GM12878 (cell line): ENCODE measurements around the gene MAP3K5. TPM values are rescaled to one million over a fixed set of nuclear protein-coding genes. Genes with fewer than 3 reads are reported as not detected.

Experiments used
- ATAC-seq: fragments of 200-7000 bp; cut with Tn5 transposase; 3 replicates; pipeline ENCODE4 v1.9.1; 2020; ENCODE audit warnings: mild to moderate bottlenecking, moderate library complexity
- BruUV-seq: library from RNA; stranded (reverse); fragments of 400-500 nt; replicated peaks from 2 replicates; lab custom pipeline; 2021; lab: Mats Ljungman, UMichigan
- CTCF ChIA-PET: fragments of 300-600 bp; sonication (Branson Sonifier 250); formaldehyde crosslinking; extraction: SDS; loops from one replicate; lab custom pipeline; 2021; ENCODE audit warnings: inconsistent platforms; lab: Yijun Ruan, JAX
- POLR2A ChIA-PET: fragments of 350-600 bp; formaldehyde crosslinking; extraction: SDS; loops from one replicate; lab custom pipeline; 2021; ENCODE audit warnings: inconsistent platforms; lab: Charles Lee
- RAD21 ChIA-PET: fragments of 300-600 bp; sonication (Branson Sonifier 250); formaldehyde crosslinking; loops from one replicate; lab custom pipeline; 2023; ENCODE audit warnings: antibody characterized with exemption; ENCODE audit not compliant: unreplicated experiment; lab: Charles Lee
- SMC1A ChIA-PET: fragments of 300-600 bp; sonication (Branson Sonifier 250); formaldehyde crosslinking; loops from one replicate; lab custom pipeline; 2023; ENCODE audit not compliant: unreplicated experiment, uncharacterized antibody; lab: Charles Lee
- DNase-seq: peaks from one replicate; pipeline ENCODE4 v3.0.0-alpha.2; 2011; ENCODE audit warnings: low read depth, low spot score
- FAIRE-seq: peaks from 3 replicates; lab custom pipeline; 2011; peaks lifted over from hg19 to GRCh38; lab: Jason Lieb, UNC
- H2AFZ ChIP-seq: 2 replicates; pipeline ENCODE4 v1.6.0; 2011; ENCODE audit warnings: low read depth, low read length, control low read depth; ENCODE audit not compliant: control insufficient read depth
- H3K27ac ChIP-seq: 2 replicates; pipeline ENCODE4 v1.5.1; 2011; ENCODE audit warnings: control low read depth; ENCODE audit not compliant: control insufficient read depth, insufficient read depth
- H3K27me3 ChIP-seq, 2 experiments: replicated peaks in 1 of 2; 2 replicates each; pipeline versions ENCODE4 v1.6.0 to v1.6.1; 2011; ENCODE audit warnings: low read length in 1 of 2; ENCODE audit not compliant: control insufficient read depth in 2 of 2, insufficient read depth in 2 of 2
- H3K36me3 ChIP-seq, 2 experiments: 2 replicates each; pipeline ENCODE4 v1.5.1; 2011; ENCODE audit warnings: low read length in 1 of 2; ENCODE audit not compliant: control insufficient read depth in 2 of 2, insufficient read depth in 2 of 2
- H3K4me1 ChIP-seq: 2 replicates; pipeline ENCODE4 v1.6.1; 2011; ENCODE audit warnings: mild to moderate bottlenecking, low read length, moderate library complexity, mixed read lengths; ENCODE audit not compliant: control insufficient read depth, insufficient read depth
- H3K4me2 ChIP-seq: 2 replicates; pipeline ENCODE4 v1.6.0; 2011; ENCODE audit warnings: control low read depth; ENCODE audit not compliant: control insufficient read depth, insufficient read depth
- H3K4me3 ChIP-seq: fragments of 200-600 bp; sonication (generic); 2 replicates; pipeline ENCODE4 v1.5.1; 2016
- H3K79me2 ChIP-seq: 2 replicates; pipeline ENCODE4 v1.6.0; 2011; ENCODE audit warnings: low read length; ENCODE audit not compliant: control insufficient read depth, insufficient read depth
- H3K9ac ChIP-seq: 2 replicates; pipeline ENCODE4 v1.8.0; 2011; ENCODE audit warnings: low read length, control low read depth, mixed read lengths; ENCODE audit not compliant: control insufficient read depth, insufficient read depth
- H3K9me3 ChIP-seq: replicated peaks from 3 replicates; pipeline ENCODE4 v1.5.1; 2011; ENCODE audit warnings: mild to moderate bottlenecking, low read length; ENCODE audit not compliant: control insufficient read depth, insufficient read depth
- H4K20me1 ChIP-seq: 2 replicates; pipeline ENCODE4 v1.6.0; 2011; ENCODE audit not compliant: control insufficient read depth, insufficient read depth
- CHD1 ChIP-seq: IDR thresholded peaks from 2 replicates; pipeline ENCODE4 v1.6.1; 2012; ENCODE audit warnings: low read depth, low read length, improper control_type of control experiment
- CHD4 ChIP-seq: fragments of 200-600 bp; sonication (generic); IDR thresholded peaks from 2 replicates; pipeline ENCODE4 v1.6.1; 2016; ENCODE audit warnings: mild to moderate bottlenecking
- GABPA ChIP-seq: IDR thresholded peaks from 2 replicates; pipeline ENCODE4 v1.6.1; 2014; ENCODE audit warnings: antibody characterized with exemption, low read depth, mild to moderate bottlenecking, inconsistent platforms
- IKZF1 ChIP-seq: fragments of 450-650 bp; conservative IDR thresholded peaks from 2 replicates; pipeline ENCODE4 v1.6.1; 2017; ENCODE audit warnings: antibody characterized with exemption, mild to moderate bottlenecking
- LARP7 ChIP-seq: fragments of 450-650 bp; IDR thresholded peaks from 2 replicates; pipeline ENCODE4 v1.6.1; 2017; ENCODE audit warnings: mild to moderate bottlenecking
- MYB ChIP-seq: fragments of 150-350 bp; IDR thresholded peaks from 2 replicates; pipeline ENCODE4 v1.6.1; 2014; ENCODE audit warnings: mild to moderate bottlenecking, low read depth, low read length, borderline replicate concordance
- NFIC ChIP-seq: IDR thresholded peaks from 2 replicates; pipeline ENCODE4 v1.6.1; 2012; ENCODE audit warnings: low read depth, mild to moderate bottlenecking, inconsistent platforms, low read length, moderate library complexity
- YY1 ChIP-seq: IDR thresholded peaks from 2 replicates; pipeline ENCODE4 v1.6.1; 2011; ENCODE audit warnings: low read depth, mild to moderate bottlenecking, low read length
- ZNF217 ChIP-seq: fragments of 450-650 bp; IDR thresholded peaks from 2 replicates; pipeline ENCODE4 v1.6.1; 2017; ENCODE audit warnings: antibody characterized with exemption, mild to moderate bottlenecking
- WGBS: methylation state at CpG from one replicate; pipeline ENCODE4 v1.1.6; 2016; ENCODE audit warnings: low lambda C conversion rate; ENCODE audit not compliant: insufficient replicate concordance, insufficient coverage; ENCODE audit errors: missing lambda C conversion rate; 5-methylcytosine and 5-hydroxymethylcytosine counted together
- in situ Hi-C: fragments of 300-500 bp; cut with MboI; formaldehyde crosslinking; loops from 9 replicates; pipeline ENCODE4 v1.14.3; 2018; ENCODE audit warnings: mixed read lengths
- intact Hi-C: fragments of 100-400 bp; cut with micrococcal nuclease; formaldehyde crosslinking; loops from one replicate; pipeline ENCODE4 v1.14.2; 2022; ENCODE audit not compliant: unreplicated experiment
- polyA plus RNA-seq, 11 experiments: library from polyadenylated mRNA; depleted of rRNA in 4 of 11; unstranded in 6 of 11; stranded (reverse) in 5 of 11; fragments of >200 nt; fragmentation: Nextera tagmentation in 4 of 11; fragmentation: Illumina TruSeq in 1 of 11; extraction: Ambion mirVana in 4 of 11; extraction: Trizol in 1 of 11; gene quantifications; 1 replicate in 1 of 11; 2 replicates in 10 of 11; pipeline versions ENCODE4 v1.2.1 to v1.2.3, GENCODE V29; 2011 to 2016; ENCODE audit warnings: inconsistent platforms in 2 of 11, missing spikeins in 2 of 11, low read depth in 1 of 11
- total RNA-seq, 4 experiments: library from RNA; depleted of rRNA in 3 of 4; stranded (reverse); fragments of >200 nt in 3 of 4; fragmentation: Illumina TruSeq in 1 of 4; extraction: Trizol in 1 of 4; gene quantifications; 2 replicates each; pipeline versions ENCODE4 v1.2.1 to v1.2.3, GENCODE V29; 2013 to 2021
- TF ChIP-seq, protein P1 (sequence below): fragments of 450-650 bp; IDR thresholded peaks from 2 replicates; pipeline ENCODE4 v1.6.1; 2014; ENCODE audit warnings: mild to moderate bottlenecking
- TF ChIP-seq, protein P2 (sequence below): IDR thresholded peaks from 2 replicates; pipeline ENCODE4 v1.6.1; 2011; ENCODE audit warnings: mild to moderate bottlenecking, low read depth, low read length, moderate library complexity; ENCODE audit not compliant: insufficient replicate concordance

Gene MAP3K5
- total and polyA plus RNA-seq, 10 of the 15 experiments (the other 5 are each of a cell fraction or from before 2014, with no cell fraction given), result 5.4 to 34.3 (median 26.4) TPM

DNA sequence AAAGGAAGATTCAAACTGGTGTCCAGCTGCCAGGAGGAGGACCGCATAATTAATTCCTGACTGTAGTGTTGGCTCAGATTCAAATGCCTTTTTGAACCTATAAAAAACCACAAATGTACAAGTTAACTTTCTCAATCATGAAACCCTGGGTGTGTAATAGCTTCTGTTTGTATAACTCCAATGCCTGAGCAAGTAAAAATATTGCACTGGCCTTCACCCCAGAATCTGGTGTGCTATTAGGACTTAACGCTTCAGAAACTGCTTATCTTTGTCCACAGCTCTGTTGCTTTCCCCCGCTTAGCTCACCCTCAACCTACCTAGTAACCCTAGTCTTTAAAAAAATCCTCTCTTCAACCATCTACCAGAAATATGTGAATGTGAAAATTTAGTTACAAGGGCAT lies 123.0 kb downstream of the MAP3K5 start:
- H3K36me3 ChIP-seq, result peaks cover 2 to 20% of the 10 kb centered on the region in 2 experiments; a peak in 3 of 4 replicates
- H3K9me3 ChIP-seq, result no peaks in the 10 kb centered on the region
- BruUV-seq, result no TSS peak
- no peaks in the 10 kb centered on the region for H3K4me1 ChIP-seq
- no peak overlapping the region for H3K4me2 ChIP-seq
- H4K20me1 ChIP-seq, result no peaks in the 10 kb centered on the region
- H3K27me3 ChIP-seq, result no peaks in the 10 kb centered on the region
- DNase-seq (no peak), ATAC-seq (no peak), FAIRE-seq (no peak)
- no peak overlapping the region for H3K9ac ChIP-seq
- H3K27ac ChIP-seq, result no peak overlapping the region
- ChIA-PET CTCF (interaction anchor here (0.9 to 2.3 kb wide), 3 partner anchors 10 to 123 kb away, joined by 5 to 12 read pairs (median 5); partner anchors contain the start of gene MAP3K5), SMC1A (interaction anchor here (0.8 to 3.5 kb wide), 8 partner anchors 13 to 123 kb away, joined by 3 to 19 read pairs (median 4); partner anchors contain the start of gene MAP3K5), RAD21 (interaction anchor here (2.8 kb wide), 1 partner anchor 123 kb away, joined by 12 read pairs; the partner anchor contains the start of gene MAP3K5), POLR2A (no interaction called here)
- intact Hi-C loops (no loop called here), in situ Hi-C loops (no loop called here)
- no peaks in the 10 kb centered on the region; the same call in 1 of the 2 replicates for H3K79me2 ChIP-seq
- H3K4me3 ChIP-seq, result no peak overlapping the region
- TF ChIP-seq CHD4, result no peak
- no peak for TF ChIP-seq CHD1
- no peak for TF ChIP-seq GABPA
- no peak for TF ChIP-seq LARP7
- TF ChIP-seq NFIC, result no peak
- TF ChIP-seq MYB, result no peak
- TF ChIP-seq IKZF1, result no peak
- no peak for TF ChIP-seq YY1
- 91% methylated on average over 3 of the region's 3 CpGs for WGBS
- no peak overlapping the region for H2AFZ ChIP-seq

DNA sequence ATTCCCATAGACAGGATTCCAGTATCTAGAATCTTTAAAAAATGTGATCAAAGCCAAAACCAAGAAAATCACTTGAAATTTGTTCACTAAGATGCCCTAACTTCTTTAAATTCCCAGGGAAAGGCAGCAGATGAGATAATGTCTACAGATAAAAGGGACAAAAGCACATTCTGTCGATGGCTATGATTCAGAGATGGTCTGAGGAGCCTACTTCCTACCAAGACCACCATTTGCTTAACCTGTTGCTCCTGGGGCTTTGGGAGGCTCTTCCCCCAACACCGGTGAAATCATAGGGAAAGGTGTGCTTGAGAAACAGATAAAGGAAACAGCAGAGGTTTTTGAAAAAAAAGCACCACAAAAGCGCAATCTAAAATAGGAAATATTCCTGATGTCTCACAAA lies 123.7 kb downstream of the MAP3K5 start:
- TSS peak; percentile 8 for BruUV-seq
- intact Hi-C loops, result no loop called here

More for the DNA sequence above, 123.7 kb downstream of the MAP3K5 start:
- Histone ChIP-seq H3K27ac (no peak overlapping the region), H4K20me1 (no peaks in the 10 kb centered on the region), H3K9me3 (no peaks in the 10 kb centered on the region), H3K27me3 (no peaks in the 10 kb centered on the region), H3K36me3 (peaks cover 4 to 20% of the 10 kb centered on the region in 2 experiments), H3K4me2 (no peak overlapping the region), H3K4me1 (no peaks in the 10 kb centered on the region), H2AFZ (no peak overlapping the region), H3K4me3 (no peak overlapping the region), H3K9ac (no peak overlapping the region)
- in situ Hi-C loops, result no loop called here
- FAIRE-seq, result no peak
- ATAC-seq, result no peak
- DNase-seq, result no peak
- SMC1A ChIA-PET, result interaction anchor here (0.8 to 3.5 kb wide), 10 partner anchors 8 to 123 kb away, joined by 3 to 19 read pairs (median 4); partner anchors contain the start of gene MAP3K5
- POLR2A ChIA-PET, result no interaction called here
- CTCF ChIA-PET, result interaction anchor here (0.9 to 2.3 kb wide), 3 partner anchors 10 to 124 kb away, joined by 3 to 12 read pairs (median 5); partner anchors contain the start of gene MAP3K5
- TF ChIP-seq, protein P1, sequence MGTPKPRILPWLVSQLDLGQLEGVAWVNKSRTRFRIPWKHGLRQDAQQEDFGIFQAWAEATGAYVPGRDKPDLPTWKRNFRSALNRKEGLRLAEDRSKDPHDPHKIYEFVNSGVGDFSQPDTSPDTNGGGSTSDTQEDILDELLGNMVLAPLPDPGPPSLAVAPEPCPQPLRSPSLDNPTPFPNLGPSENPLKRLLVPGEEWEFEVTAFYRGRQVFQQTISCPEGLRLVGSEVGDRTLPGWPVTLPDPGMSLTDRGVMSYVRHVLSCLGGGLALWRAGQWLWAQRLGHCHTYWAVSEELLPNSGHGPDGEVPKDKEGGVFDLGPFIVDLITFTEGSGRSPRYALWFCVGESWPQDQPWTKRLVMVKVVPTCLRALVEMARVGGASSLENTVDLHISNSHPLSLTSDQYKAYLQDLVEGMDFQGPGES, result no peak
- TF ChIP-seq ZNF217, result no peak
- TF ChIP-seq, protein P2, sequence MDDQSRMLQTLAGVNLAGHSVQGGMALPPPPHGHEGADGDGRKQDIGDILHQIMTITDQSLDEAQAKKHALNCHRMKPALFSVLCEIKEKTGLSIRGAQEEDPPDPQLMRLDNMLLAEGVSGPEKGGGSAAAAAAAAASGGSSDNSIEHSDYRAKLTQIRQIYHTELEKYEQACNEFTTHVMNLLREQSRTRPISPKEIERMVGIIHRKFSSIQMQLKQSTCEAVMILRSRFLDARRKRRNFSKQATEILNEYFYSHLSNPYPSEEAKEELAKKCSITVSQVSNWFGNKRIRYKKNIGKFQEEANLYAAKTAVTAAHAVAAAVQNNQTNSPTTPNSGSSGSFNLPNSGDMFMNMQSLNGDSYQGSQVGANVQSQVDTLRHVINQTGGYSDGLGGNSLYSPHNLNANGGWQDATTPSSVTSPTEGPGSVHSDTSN, result no peak
- TF ChIP-seq, all 136 proteins: peak for 0
- H3K79me2 ChIP-seq, result no peaks in the 10 kb centered on the region; the same call in 1 of the 2 replicates
- 80% methylated on average over 3 of the region's 3 CpGs for WGBS
- RAD21 ChIA-PET, result interaction anchor here (1.4 to 2.8 kb wide), 2 partner anchors 23 to 124 kb away, joined by 4 to 12 read pairs; partner anchors contain the start of gene MAP3K5
